Kidney (tissue), 14 donors: ENCODE results near the gene ZFP91. TPM values are rescaled to one million over a fixed set of nuclear protein-coding genes. Genes with fewer than 3 reads are reported as not detected.

Experiments
- DNase-seq, 5 donors: peaks; one replicate each; pipeline ENCODE4 v3.0.0-alpha.2; 2013 to 2020
- FAIRE-seq: peaks from 2 replicates; lab custom pipeline; 2012; peaks lifted over from hg19 to GRCh38; lab: Jason Lieb, UNC
- H3K27ac ChIP-seq, 2 donors: one replicate each; pipeline ENCODE4 v1.7.0; 2013; ENCODE audit warnings: low read depth in 2 of 2, low read length in 2 of 2, inconsistent platforms in 1 of 2
- H3K27me3 ChIP-seq: one replicate; pipeline ENCODE4 v1.7.1; 2013; ENCODE audit warnings: low read length, inconsistent platforms; ENCODE audit not compliant: control insufficient read depth, insufficient read depth
- H3K36me3 ChIP-seq, 3 donors: one replicate each; pipeline versions ENCODE4 v1.7.0 to v1.7.1; 2013; ENCODE audit warnings: low read length in 3 of 3, control low read depth in 1 of 3, inconsistent platforms in 1 of 3; ENCODE audit not compliant: insufficient read depth in 3 of 3, control insufficient read depth in 2 of 3
- H3K4me1 ChIP-seq, 3 donors: one replicate each; pipeline versions ENCODE4 v1.7.0 to v1.7.1; 2013; ENCODE audit warnings: low read length in 3 of 3, inconsistent platforms in 1 of 3, low read depth in 1 of 3; ENCODE audit not compliant: control insufficient read depth in 2 of 3, insufficient read depth in 2 of 3
- H3K4me3 ChIP-seq, 3 donors: one replicate each; pipeline versions ENCODE4 v1.7.0 to v1.8.1; 2013; ENCODE audit warnings: low read length in 3 of 3, control low read depth in 1 of 3, inconsistent platforms in 1 of 3
- H3K9ac ChIP-seq, 3 donors: one replicate each; pipeline versions ENCODE4 v1.7.0 to v1.7.1; 2013; ENCODE audit warnings: low read length in 3 of 3, control low read depth in 1 of 3, inconsistent platforms in 1 of 3
- H3K9me3 ChIP-seq, 3 donors: one replicate each; pipeline versions ENCODE4 v1.7.0 to v1.7.1; 2013; ENCODE audit warnings: low read length in 3 of 3, control low read depth in 1 of 3, inconsistent platforms in 1 of 3; ENCODE audit not compliant: control insufficient read depth in 2 of 3, insufficient read depth in 1 of 3
- intact Hi-C: fragments of 100-400 bp; cut with DNase I; formaldehyde crosslinking; loops from one replicate; pipeline ENCODE4 v1.11.1; 2022
- polyA plus RNA-seq: library from polyadenylated mRNA; stranded (reverse); fragments of 350-450 nt; fragmentation: Illumina TruSeq; extraction: RNeasy Lipid Tissue Mini Kit (QIAGEN cat#74804); gene quantifications from one replicate; pipeline ENCODE4 v1.2.3, GENCODE V29; 2014; ENCODE audit warnings: low read depth, low replicate concordance; ENCODE audit not compliant: insufficient read depth
- total RNA-seq: library from RNA; stranded (reverse); fragmentation: NEBNext Ultra II Directional; extraction: Animal tissue kit (Norgen Biotek cat#: 25700); gene quantifications from one replicate; pipeline ENCODE4 v1.2.1, GENCODE V29; 2021
- TF ChIP-seq, protein P1 (sequence below): IDR thresholded peaks from 3 replicates; pipeline ENCODE4 v1.5.1; 2012; ENCODE audit warnings: mild to moderate bottlenecking, moderate library complexity, borderline replicate concordance; ENCODE audit not compliant: insufficient read depth; ENCODE audit errors: extremely low read depth
- donor health status: control.
- donor health status: control.
- donor health status: control.
- donor health status: control.
- donor health status: control.
- donor health status: DM: yes; HTN: yes; CAD: no.
- donor health status: Normal renal cell carcinoma (clear cell type).

Gene ZFP91
- total and polyA plus RNA-seq, 2 donors from 2014 or later: 14.9 to 43.7 TPM

DNA sequence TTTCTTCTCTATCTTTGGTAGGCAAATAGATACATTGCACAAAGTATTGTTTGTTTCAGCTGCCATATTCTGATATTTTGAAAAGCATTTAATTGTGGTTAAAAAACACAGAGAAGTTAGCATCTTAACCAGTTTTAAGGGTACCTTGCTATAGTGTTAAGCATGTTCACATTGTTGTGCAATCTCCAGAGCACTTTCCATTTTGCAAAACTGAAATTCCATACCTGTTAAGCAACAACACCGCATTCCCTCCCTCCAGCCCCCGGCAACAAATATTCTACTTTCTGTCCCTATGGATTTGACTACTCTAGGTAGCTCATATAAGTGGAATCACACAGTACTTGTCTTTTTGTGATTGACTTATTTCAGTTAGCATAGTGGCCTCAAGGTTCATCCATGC, 77.5 kb downstream of the ZFP91 start:
- Histone ChIP-seq H3K9me3 (no peaks in the 10 kb centered on the region), H3K9ac (no peak overlapping the region), H3K27ac (no peak overlapping the region), H3K27me3 (no peaks in the 10 kb centered on the region), H3K36me3 (no peaks in the 10 kb centered on the region), H3K4me1 (peaks cover 0 to 3% (median 0%) of the 10 kb centered on the region in 3 donors), H3K4me3 (no peak overlapping the region)
- no peak for FAIRE-seq
- DNase-seq: no peak
- TF ChIP-seq, protein P1, sequence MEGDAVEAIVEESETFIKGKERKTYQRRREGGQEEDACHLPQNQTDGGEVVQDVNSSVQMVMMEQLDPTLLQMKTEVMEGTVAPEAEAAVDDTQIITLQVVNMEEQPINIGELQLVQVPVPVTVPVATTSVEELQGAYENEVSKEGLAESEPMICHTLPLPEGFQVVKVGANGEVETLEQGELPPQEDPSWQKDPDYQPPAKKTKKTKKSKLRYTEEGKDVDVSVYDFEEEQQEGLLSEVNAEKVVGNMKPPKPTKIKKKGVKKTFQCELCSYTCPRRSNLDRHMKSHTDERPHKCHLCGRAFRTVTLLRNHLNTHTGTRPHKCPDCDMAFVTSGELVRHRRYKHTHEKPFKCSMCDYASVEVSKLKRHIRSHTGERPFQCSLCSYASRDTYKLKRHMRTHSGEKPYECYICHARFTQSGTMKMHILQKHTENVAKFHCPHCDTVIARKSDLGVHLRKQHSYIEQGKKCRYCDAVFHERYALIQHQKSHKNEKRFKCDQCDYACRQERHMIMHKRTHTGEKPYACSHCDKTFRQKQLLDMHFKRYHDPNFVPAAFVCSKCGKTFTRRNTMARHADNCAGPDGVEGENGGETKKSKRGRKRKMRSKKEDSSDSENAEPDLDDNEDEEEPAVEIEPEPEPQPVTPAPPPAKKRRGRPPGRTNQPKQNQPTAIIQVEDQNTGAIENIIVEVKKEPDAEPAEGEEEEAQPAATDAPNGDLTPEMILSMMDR: no peak
- intact Hi-C loops: no loop called here

DNA sequence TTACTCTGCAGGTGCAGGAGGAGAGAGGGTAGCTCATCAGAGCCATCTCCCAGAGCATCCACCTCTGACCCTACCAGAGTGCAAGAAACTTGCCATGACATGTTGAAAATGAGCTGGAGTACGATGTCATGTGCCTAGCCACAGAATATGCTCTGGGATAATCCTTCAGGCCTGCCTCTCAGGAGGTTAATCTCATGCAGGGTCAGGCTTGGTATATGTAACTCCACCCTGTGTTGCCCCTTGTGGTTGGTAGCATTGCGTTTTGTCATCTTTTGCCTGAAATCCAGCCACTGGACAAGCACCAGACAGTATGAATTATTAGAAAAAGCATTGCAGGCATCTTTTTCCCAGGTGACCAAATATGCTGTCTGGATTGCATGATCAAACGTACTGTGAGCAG, 79.8 kb downstream of the ZFP91 start:
- no peak overlapping the region for H3K27ac ChIP-seq
- H3K27me3 ChIP-seq: no peaks in the 10 kb centered on the region
- no peak overlapping the region for H3K4me3 ChIP-seq
- FAIRE-seq (no peak), DNase-seq (no peak)
- H3K9ac ChIP-seq: no peak overlapping the region
- intact Hi-C loops: no loop called here
- TF ChIP-seq, protein P1: no peak
- H3K9me3 ChIP-seq: no peaks in the 10 kb centered on the region
- no peaks in the 10 kb centered on the region for H3K36me3 ChIP-seq
- peaks cover 0 to 3% (median 0%) of the 10 kb centered on the region in 3 donors for H3K4me1 ChIP-seq

DNA sequence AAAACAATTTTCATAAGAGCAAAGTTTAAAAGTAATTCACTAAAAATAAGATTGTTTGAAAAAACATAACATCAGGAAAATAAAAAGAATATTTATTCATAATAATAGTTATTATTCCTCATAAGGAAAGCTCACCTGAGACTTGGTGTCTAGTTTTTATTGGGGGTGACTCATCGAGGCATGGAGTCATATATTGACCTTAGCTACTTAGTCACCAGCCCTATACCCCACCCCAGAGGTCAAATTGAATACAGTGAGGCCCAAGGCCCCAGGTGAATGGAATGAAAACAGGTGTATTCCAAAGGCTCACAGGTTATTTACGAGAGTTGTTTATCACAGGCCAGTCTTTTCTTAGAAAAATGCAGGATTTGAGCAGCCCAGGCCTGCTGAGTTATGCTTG, 80.5 kb downstream of the ZFP91 start:
- H3K27ac ChIP-seq: no peak overlapping the region
- H3K9ac ChIP-seq: no peak overlapping the region
- no peaks in the 10 kb centered on the region for H3K9me3 ChIP-seq
- no peak for FAIRE-seq
- DNase-seq: no peak
- H3K27me3 ChIP-seq: no peaks in the 10 kb centered on the region
- intact Hi-C loops: no loop called here
- no peak overlapping the region for H3K4me3 ChIP-seq
- H3K4me1 ChIP-seq: no peaks in the 10 kb centered on the region
- TF ChIP-seq, protein P1: no peak
- no peaks in the 10 kb centered on the region for H3K36me3 ChIP-seq
